ENCODE measurements around the gene HHLA2.

- TF ChIP-seq CREB5 (CRISPR knock-in tag; IDR thresholded peaks at IDR 0.05; ENCODE audit: low read depth) = no peak
- TF ChIP-seq ZFP30 (CRISPR knock-in tag; IDR thresholded peaks at IDR 0.05) = no peak
- TF ChIP-seq RARB (CRISPR knock-in tag; IDR thresholded peaks at IDR 0.05) = no peak
Observed at GRCh38 chr3:108388136-108389132, 92.1 kb downstream of the HHLA2 start.

All from SK-N-SH treated with all-trans-retinoic acid at 6 μM for 48 hours (cell line).